Stimulated activated CD8-positive, alpha-beta memory T cell treated with anti-CD3 and anti-CD28 coated beads, Interleukin-12 subunit alpha, Interleukin-12 subunit beta, amount 100 ng/mL, for 24 hours (primary cell): ENCODE results near the gene STAG3.
"Not testable (repeated sequence)": the region's sequence is repeated elsewhere in the genome, so short reads cannot be mapped to it uniquely, and the experiment has no call there.

Source experiments
- DNase-seq: peaks from one replicate; pipeline ENCODE4 v3.0.0-alpha.2; 2020; ENCODE audit errors: extremely low read depth

The STAG3 gene

DNA sequence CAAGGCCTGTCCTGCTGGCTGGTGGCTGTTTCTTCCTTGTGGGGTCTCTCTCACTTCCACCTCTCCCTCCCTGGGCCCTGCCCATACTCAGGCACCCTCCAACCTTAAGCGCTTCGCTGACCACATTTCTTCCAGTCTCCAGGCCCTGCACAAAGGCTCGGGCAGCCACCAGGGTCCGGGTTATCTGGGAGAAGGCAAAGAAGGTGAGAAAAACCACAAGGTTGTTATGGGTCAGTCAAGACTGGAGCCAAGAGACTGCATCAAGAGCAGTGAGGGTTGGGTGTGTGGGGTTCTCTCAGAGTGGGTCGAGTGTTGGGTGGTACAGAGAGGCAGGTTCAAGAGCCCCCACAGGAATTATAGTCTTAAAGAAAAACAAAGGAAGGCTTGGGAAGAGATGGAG, 3.1 kb upstream of the STAG3 start:
- DNase-seq, result no peak

DNA sequence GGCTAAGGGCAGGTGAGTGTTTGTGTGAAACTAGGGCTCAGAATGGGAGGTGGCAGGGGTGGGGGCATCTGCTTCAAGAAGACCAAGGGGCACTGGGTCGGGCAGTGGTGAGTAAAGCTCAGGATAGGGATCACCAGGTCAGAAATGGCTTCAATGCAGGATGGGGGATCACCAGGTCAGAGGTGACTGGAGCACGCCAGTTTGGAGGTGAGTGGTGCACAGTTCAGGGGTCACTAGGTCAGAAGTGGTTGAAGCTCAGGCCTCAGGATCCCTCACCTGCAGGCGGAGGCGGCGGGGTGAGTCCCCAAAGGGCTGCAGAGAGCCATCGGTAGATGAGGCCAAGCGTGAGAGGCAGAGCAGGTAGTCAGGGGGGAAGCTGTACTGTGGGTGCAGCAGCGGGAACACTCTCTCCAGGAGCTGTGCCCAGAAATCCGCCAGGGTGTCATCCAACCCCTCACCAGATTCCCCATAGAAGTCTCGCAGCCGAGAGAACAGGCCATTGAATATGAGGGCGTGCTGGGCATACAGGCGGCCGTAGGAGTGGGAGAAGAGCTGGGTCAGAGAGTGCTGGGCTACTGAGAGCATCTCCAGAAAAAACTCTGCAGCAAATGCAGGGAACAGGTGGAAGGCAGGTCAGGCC, 2.3 kb upstream of the STAG3 start:
- no peak for DNase-seq

DNA sequence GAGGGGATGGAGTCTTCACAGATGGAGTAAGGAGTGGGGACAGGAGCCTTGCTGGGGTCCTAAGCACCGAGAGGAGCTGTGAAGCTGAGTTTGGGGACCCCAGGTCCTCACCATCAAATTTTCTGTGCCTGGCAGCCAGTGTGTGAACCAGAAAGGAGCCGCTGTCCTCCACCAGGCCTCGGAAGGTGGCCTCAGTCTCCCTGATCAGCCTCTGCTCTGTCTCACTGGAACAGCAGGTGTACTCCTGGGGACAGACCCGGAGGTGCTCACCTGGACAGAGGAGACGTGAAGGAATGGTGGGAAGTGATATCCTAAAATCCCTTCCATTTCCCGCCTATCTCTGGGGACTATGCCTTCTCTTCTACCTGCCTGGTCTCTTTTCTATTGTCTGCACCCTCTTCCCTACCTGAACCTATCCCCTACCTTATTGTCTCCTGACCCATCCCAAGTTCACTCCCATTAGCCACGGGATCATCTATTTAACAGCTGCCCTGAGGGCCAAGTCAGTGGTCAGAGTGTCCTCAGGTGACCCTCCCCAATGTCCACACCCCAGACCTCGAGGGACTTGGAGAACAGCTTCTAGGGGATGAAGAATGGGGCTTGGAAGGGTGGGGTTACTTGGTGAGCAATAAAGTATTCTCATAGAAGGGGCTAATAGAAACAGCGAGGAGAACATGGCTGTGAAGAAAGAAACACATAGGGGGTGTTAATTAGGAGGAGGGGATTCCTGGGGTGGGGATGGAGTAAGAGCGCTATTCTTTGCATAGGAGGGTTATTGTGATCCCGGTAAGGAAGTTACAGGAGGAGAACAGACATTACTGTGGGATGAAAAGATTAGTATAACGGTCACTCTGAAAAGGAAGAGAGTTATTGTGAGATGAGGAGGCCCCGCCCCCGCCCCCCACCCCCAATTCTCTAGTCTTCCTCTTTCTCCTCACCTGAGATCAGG, 1.3 kb upstream of the STAG3 start:
- no peak for DNase-seq

DNA sequence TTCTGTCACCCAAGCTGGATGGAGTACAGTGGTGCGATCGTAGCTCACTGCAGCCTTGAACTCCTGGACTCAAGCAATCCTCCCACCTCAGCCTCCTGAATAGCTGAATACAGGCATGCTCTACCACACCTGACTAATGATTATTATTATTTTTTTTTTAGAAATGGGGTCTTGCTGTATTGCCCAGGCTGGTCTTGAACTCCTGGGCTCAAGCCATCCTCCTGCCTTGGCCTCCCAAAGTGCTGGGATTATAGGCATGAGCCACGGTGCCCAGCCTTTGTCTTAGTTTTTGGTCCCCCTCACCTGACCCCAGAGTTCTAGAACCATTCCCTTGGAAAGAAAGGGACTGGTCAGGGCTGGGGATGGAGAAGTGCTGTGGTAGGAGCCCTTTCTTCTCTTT, 2.4 kb downstream of the STAG3 start:
- not testable (repeated sequence) for DNase-seq

DNA sequence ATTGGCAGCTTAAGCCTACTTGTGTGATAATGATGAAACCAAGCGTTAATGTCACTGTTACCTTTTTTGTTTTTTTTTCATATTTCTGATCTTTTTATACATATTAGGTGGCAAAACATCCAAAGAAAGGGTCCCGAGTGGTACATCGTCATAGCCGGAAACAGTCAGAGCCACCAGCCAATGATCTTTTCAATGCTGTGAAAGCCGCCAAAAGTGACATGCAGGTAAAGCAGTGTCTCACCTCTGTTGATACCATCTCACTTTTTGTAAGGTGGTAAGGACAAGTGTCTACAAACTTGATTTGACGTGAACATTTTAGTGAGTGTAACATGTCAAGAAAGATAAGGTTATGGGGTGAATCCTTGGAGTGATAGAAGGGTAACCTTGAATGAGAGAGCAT, 4.9 kb downstream of the STAG3 start:
- DNase-seq, result not testable (repeated sequence)

DNA sequence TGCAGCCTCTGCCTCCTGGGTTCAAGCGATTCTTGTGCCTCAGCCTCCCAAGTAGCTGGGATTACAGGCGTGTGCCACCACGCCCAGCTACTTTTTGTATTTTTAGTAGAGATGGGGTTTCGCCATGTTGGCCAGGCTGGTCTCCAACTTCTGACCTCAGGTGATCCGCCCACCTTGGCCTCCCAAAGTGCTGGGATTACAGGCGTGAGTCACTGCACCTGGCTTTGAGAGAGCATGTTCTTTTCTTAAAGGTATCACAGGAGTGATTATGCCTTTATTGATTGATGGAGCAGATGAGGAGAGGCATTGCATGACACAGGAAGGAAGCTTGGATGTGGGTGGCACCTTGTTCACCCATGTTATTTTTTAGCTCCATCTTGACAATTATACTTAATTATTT, 5.4 kb downstream of the STAG3 start:
- DNase-seq, result not testable (repeated sequence)

DNA sequence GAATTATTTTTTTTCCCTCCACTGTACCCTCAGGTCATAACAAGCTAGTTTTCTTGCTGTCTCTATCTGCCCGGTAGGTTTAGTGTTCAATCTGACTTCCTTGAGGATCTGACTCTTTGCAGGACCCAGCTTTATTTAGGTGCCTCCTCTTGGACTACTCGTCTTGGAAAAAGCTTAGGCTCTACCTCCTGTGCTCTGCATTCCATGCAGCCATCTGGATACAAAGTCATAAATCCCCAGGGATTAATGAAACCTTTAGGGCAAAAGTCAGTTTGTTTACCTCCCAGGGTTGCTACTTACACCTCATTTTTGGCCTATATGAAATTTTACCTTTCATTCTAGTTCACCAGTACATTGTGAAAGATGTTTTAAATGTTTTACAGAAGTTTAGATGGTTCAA, 8.0 kb downstream of the STAG3 start:
- no peak for DNase-seq

DNA sequence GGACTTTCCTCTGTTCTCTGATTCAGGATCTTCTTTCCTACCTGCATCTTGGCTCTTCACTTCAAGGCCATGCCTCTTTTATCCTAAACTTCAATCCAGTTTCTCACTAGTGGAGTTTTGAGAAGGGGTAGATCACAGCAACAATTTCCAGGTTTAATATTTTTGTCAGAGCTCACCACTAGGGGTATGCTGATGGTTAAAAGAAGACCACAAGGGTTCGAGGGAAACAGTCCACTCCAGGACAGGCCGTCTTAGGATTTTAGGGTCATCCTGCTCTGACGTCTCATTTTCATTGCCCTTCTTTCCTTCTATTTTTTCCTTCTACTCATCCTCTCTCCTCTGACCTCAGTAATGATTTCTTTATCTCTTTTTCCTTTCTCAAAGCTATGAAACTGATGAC, 11.3 kb downstream of the STAG3 start:
- DNase-seq, result no peak

DNA sequence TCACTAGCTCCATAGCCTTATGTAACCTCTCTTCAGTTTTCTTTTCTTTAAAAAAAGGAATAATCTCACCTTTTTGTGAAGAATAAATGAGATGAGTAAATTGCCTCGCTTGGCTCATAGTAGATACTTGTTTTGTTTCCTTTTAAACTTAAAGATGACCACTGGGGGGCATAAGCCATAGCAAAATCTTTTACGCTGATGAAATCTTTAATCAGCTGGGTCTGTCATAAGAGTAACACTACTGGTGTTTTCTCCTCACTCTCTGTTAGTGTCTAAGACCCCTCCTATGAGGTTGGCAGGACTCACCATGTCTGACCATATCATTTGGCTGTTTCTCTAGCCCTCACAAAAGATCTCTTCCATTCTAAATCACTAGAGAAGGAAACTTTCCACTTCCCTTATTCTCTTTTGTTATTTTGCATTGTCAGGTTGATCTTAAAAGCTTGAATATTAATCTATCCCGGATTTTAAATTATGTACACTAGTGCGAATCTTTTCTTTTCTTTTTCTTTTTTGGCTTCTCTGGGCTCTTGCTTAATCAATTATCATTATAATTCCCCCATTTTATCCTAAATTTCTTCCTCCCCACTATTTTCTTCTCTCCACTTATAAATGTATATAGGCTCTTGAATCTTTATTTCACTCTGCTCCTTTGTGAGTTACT, 12.5 kb downstream of the STAG3 start:
- DNase-seq, result no peak

DNA sequence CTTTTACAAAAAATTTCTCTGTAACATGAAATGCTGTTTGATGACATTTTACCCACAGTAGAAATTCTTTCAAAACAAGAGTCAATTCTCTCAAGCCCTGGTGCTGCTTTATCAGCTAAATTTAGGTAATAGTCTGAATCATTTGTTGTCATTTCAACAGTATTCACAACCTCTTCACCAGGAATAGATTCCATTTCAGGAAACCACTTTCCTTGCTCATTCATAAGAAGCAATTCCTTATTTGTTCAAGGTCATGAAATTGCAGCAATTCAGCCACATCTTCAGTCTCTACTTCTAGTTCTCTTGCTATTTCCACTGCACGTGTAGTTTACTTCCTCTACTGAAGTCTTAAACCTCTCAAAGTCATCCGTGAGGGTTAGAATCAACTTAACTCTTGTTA, 14.1 kb downstream of the STAG3 start:
- no peak for DNase-seq

DNA sequence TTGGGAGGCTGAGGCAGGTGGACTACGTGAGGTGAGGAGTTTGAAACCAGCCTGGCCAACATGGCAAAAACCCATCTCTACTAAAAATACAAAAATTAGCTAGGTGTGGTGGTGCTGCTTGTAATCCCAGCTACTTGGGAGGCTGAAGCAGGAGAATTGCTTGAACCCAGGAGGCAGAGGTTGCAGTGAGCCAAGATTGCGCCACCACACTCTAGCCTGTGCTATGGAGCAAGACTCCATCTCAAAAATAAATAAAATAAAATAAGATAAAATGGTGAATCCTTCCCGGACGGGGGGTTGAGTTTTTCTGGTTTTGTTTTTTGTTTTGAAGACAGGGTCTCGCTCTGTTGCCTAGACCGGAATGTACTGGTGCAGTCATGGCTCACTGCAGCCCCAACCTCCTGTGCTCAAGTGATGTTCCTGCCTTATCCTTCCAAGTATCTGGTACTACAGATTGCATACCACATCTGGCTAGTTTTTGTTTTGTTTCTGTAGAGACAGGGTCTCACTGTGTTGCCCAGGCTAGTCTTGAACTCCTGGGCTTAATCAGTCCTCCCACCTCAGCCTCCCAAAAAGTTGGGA, 14.7 kb downstream of the STAG3 start:
- DNase-seq, result not testable (repeated sequence)

DNA sequence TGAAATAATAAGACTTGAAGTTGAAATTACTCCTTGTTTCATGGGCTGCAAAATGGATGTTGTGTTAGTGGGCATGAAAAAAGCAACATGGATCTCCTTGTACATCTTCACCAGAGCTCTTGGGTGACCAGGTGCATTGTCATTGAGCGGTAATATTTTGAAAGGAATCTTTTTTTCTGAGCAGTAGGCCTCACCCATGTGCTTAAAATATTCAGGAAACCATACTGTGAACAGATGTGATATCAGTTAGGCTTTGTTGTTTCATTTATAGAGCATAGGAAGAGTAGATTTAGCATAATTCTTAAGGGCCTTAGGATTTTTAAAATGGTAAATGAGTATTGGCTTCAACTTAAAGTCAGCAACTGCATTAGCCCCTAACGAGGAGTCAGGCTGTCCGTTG, 15.3 kb downstream of the STAG3 start:
- DNase-seq, result no peak

DNA sequence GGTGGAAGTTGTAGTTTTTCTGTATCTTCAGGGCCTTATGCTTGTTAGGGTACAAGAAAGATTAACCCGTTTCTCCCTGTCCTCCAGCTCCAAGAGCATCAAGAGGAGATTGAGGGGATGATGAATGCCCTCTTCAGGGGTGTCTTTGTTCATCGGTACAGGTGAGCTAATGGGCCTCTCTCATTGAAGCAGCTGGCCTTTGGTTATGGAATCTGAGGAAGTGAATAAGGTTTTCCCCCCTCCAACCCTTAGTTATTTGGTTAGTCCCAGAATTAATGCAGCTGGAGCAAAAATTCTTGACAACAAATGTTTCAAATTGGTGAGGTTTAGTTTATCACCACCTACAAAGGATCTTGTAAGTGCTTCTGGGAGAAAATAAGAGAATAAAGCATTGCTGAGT, 17.5 kb downstream of the STAG3 start:
- DNase-seq, result no peak

DNA sequence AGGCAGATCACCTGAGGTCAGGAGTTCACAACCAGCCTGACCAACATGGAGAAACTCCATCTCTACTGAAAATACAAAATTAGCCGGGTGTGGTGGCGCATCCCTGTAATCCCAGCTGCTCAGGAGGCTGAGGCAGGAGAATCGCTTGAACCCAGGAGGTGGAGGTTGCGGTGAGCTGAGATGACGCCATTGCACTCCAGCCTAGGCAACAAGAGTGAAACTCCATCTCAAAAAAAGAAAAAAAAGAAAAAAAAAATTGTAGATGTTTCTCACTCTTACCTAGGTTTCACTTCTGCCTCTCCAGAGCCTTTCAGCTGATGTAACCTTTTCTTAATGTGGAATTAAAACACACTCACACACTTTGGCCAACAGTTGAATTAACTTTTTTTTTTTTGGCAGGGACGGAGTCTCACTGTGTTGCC, 18.2 kb downstream of the STAG3 start:
- not testable (repeated sequence) for DNase-seq

DNA sequence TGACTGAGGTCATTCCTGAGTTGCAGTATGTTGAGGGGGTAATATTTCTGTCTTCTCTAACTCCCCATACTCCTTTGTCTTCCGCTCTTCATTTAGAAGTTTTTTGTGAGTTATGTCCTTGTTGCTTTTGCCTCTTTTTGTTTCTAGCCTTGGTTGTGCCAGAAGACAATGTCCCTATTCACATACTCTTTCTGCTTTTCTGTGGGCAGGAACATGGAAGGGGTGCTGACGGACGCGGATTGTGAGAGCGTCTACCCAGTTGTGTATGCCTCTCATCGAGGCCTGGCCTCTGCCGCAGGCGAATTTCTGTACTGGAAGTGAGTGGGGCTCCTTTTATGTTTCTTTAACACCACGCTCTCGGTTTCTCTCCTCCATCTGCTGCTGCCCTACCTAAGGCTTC, 20.5 kb downstream of the STAG3 start:
- DNase-seq, result no peak

DNA sequence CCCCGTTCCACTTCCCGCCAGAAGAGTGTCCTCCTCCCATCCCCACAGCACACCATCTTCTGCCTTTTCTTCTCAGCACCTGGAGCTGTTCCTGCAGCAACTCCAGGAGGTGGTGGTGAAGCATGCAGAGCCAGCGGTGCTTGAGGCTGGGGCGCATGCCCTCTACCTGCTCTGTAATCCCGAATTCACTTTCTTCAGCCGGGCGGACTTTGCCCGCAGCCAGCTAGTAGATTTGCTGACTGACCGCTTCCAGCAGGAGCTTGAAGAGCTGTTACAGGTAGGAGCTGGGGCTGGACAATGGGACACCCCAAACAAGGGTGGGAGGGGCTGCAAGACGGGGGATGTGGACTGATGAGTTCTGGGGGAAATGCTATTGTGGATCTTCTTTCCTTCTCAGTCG, 23.0 kb downstream of the STAG3 start:
- DNase-seq, result no peak

DNA sequence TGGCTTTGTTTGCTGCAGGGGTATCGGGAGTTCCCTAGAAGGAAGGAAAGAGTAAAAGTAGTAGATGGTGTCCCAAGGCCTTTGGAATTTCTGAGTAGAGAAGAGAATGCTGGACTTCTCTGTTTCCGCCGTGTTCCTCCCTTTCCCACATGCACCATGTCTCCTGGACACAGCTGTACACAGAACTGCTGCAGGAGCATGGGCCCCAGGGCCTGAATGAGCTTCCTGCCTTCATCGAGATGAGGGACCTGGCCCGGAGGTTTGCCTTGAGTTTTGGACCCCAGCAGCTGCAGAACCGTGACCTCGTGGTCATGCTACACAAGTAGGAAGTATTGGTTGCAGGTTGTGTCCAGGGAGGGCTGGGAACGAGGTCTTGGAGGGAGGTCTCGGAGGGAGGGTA, 26.7 kb downstream of the STAG3 start:
- no peak for DNase-seq

DNA sequence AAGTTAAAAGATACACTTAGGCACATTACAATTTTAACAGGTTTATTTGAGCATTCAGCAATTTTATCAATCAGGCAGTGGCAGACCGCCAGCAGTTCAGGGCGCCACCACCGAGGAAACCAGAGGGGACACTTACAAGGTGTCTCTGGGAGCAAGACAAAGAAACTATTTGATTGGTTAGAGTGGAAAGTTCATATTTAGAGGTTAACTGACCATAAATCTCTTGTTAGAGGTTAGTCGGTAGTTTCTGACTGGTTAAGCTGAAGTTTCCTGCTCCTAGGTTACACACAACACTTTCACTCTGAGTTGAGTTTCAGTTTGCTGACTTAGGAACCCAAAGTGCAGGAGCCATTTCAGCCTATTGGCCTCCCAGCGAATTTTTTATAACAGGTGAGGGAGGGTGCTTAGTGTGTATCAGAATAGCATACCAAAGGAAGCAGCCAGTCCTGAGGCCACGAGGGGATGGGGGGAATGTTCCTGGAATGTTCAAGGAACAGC, 31.2 kb downstream of the STAG3 start:
- DNase-seq, result no peak

DNA sequence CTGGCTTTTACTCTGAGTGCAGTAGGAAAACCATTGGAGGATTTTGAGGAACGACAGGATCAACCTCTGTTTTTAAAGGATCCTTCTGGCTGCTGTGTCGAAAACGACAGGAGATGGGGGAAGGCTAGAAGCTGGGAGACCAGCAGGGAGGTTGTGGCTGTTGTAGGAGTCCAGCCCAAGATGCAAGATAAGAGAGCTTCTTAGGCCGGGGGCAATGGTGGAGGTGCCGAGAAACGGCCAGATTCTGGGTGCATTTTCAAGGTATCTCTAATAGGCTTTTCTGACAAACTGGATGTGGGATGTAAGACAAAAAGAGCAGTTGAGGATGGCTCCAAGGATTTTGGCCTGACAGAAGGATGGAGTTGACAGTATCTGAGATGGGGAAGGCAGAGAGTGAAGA, 31.8 kb downstream of the STAG3 start:
- no peak for DNase-seq

DNA sequence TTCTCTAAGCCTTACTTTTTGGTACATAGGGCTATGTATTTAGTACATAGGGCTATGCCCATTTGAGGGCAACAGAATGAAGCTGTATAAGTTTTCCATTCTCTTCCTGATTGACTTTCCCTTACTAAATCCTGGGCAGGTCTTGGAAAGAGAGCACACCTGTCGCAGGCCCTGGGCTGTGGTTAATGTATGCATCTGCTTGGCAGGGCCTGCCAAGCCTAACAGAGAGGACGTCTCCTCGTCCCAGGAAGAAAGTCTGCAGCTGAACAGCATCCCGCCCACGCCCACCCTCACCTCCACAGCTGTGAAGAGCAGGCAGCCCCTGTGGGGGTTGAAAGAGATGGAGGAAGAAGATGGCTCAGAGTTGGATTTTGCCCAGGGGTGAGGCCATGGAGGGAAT, 33.1 kb downstream of the STAG3 start:
- DNase-seq, result no peak

DNA sequence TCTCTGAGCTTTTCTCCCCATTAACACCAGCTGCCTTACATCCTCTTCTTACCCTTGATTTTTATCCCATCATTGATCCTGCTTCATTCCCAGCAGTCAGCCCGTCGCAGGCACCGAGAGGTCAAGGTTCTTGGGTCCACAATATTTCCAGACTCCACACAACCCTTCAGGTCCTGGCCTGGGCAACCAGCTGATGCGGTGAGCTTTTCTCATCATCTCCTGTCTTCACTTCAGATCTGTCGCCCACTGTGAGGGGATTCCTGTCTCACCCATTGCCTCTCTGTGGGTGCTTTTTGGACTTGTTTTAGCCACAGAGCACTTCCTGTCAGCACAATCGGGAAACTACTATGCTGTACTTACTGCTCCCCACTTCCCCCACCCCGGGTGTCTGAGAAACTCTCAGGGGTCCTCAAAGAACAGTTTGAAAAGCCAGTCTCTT, 33.6 kb downstream of the STAG3 start:
- no peak for DNase-seq

DNA sequence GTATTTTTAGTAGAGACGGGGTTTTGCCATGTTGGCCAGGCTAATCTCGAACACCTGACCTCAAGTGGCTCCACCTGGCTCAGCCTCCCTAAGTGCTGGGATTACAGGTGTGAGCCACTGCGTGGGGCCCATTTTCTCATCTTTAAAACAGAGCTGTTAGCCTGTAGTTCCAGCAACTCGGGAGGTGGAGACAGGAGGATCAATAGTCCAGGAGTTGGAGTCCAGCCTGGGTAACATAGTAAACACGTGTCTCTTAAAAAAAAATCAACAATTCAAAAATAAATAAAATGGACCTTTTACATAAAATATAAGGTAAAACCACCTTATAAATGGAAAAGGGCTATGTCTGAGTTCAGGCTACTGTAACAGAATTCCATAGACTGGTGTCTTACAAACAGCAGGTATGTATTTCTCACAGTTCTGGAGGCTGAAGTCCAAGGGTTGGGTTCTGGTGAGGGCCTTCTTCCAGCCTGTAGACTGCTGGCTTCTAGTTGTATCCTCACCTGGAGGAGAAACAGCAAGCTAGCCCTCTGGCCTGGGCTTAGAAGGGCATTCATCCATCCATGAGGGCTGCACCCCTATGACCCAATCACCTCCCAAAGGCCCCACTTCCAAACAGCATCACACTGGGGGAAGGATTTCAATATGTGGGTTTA, 35.0 kb downstream of the STAG3 start:
- no peak for DNase-seq
